Stimulated activated CD4-positive, alpha-beta T cell treated with anti-CD3 and anti-CD28 coated beads, TNF-alpha, amount 100 ng/mL, for 24 hours (primary cell): ENCODE data around the gene SLC2A9.

ENCODE experiments used
- DNase-seq, 3 experiments: peaks; one replicate each; pipeline ENCODE4 v3.0.0-alpha.2; 2020; ENCODE audit warnings: low read depth in 3 of 3

The SLC2A9 gene

GRCh38 chr4:10019521-10020051, 1.7 kb downstream of the SLC2A9 start:
- no peak for DNase-seq

DNA sequence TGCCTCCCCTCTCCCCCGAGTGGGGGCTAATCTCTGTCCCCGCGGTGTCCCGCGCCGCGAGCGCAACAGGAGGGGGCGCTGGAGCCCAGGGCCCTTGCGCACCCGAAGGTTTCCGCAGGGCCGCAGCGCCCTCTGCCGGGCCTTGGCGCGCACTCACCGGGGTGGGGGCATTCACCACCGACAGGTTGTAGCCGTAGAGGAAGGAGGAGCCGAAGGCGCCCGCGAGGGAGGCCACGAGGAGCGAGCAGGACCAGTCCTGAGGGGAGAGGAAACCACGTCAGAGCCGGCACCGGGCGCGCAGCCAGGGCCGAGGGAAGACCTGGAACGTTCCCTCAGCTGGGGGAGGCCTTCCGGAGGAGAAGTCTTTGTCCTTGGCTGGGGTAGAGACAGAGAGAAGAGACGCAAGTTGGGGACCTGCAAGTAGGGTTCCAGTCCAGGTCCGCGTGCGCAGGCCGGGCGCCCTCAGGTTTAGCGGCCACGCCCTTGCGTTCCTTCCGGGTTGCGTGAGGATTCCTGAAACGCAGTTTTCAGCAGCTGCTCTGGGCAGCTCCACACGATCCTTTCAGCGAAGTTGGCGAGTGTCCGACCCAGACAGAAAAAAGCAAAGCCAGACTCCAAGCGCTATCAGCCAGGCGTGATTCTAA, 2.4 kb downstream of the SLC2A9 start:
- peak; percentile 80 to 89 (median 83) for DNase-seq

DNA sequence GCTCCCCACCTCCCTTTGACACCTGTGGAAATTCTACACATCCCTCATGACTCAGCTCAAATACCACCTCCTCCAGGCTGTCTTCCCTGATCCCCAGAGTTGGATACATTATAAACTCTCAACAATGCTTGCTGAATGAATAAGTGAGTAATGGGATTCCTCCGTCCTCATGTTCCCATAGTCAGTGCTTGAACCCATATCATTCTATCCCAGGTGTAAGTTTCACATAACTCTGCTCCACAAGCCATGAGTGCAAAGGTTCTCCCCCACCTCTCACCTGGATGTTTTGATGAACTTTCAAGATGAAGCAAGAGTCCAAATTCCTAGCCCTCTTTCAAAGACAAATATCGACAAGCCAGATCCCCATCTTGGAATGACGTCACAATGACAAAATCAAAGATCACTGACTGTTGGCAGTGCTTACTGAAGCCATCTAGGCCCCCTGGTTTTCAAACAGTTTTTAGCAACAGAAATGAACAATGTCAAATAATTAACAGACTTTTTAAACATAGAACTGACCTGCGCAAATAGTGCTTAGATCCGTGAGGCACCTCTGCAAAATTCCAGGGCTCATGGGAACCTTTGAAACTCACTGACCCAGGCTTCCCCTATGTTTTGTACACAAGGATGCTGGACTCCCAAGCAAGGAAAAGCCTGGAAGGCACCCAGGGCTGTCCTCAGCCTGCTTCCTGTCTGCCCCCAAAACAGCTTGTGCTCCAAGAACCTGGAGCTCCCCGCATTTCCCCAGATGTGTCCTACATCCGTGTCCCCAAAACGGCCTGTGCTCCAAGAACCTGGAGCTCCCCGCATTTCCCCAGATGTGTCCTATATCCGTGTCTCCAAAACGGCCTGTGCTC, 4.0 kb downstream of the SLC2A9 start:
- DNase-seq = no peak

DNA sequence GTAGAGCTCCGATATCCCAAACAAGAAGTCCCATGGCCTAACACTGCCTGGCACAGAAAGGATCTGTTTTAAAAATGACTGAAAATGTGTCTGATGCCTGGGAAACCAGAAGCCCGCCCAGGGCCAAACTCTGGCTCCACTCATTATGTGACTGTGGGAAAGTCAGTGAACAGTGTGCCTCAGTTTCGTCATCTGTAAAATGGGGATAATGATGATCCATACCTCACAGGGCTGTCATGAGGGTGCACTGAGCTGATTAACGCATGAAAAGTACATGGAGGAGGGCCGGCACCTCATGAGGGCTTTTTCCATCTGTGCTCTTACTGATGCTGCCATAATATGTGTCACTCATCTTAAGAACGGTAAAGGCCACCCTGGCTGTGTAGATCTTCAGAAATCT, 5.1 kb downstream of the SLC2A9 start:
- no peak for DNase-seq

- DNase-seq = peak in 1 of 3 experiments; percentile 12
Measured at GRCh38 chr4:10015140-10015753, 6.0 kb downstream of the SLC2A9 start.

DNA sequence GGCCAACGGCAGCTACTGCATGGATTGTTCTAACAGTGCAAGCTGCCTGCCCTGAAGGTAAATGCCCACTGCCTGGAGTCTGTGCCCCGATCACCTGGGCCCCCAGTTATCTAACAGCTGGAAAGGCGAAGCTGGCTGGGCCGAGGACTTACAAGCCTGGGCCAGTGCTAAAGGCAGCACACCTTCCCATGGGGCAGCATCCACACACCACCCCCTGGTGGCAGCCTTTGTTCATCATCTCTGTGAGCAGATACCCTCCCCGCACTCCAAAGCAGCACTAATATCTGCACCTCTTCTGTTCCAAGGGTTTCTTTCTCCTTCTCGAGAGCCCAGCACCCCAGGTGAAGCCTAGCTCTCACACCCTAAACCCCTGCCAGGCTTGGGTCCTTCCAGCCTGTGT, 7.6 kb downstream of the SLC2A9 start:
- peak in 1 of 3 experiments; percentile 21 for DNase-seq

DNA sequence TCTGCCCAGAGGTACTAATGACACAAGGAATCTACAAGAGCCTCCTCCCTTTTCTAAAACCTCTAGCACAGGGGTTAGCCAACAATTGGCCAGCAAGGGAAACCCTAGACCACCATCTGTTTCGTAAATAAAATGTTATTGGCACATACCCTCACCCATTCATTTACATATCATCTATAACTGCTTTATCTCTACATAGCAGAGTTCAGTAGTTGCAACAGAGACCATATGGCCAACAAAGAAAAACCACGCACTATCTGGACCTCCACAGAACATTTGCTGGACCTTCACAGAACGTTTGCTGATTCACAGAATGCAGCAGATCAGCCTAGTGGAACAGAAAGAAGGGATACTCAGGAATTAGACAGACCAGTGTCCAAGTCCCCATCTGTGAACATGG, 9.4 kb downstream of the SLC2A9 start:
- DNase-seq = no peak

GRCh38 chr4:10011277-10011676, 10.0 kb downstream of the SLC2A9 start:
- DNase-seq = no peak

DNA sequence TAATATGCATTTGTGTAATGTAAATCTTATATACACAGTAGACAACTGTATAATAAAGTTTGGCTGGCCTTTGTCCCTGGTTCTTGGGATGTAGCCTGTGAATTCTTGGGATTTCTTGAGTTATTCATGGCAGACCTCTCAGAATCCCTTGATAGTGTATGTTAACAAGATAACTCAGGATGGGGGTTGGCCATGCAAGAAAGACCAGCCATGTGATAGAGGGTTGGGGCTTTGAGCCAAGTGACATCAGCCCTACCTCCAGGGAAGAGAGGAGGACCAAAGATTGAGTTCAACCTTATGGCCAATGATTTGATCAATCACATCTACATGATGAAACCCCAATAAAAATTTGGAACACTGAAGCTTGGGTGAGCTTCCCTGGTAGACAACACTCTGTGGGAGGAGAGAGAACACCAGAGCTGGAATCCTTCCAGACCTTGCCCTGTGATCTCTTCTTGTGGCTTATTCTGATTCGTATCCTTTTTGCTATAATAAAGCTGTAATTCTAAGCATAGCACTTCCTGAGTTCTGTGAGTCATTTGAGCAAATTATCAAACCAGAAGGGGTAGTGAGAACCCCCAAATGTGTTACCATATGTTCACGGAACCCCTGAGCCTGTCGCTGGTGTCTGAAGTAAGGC, 11.3 kb downstream of the SLC2A9 start:
- no peak for DNase-seq

DNA sequence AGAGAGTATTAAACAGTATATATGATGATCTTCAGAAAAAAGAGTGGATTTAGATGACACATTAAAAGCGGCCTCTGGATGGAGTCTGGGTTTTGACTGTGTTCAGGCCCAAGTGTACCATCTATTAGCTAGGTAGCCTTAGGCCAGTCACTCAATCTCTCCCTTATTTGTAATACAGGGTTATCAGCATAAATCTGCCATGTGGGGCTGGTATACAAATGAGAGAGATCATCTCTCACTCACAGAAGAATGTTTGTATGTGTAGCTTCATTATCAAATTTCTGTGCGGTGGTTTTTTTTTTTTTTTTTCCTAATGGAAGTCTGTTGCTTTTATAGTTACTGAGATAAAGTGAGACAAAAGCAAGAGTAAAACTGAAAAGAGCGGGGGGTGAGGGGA, 12.7 kb downstream of the SLC2A9 start:
- no peak for DNase-seq

- no peak for DNase-seq
Measured at GRCh38 chr4:10007793-10008608, 13.3 kb downstream of the SLC2A9 start.

GRCh38 chr4:10007436-10007740, 13.9 kb downstream of the SLC2A9 start:
- no peak for DNase-seq

DNA sequence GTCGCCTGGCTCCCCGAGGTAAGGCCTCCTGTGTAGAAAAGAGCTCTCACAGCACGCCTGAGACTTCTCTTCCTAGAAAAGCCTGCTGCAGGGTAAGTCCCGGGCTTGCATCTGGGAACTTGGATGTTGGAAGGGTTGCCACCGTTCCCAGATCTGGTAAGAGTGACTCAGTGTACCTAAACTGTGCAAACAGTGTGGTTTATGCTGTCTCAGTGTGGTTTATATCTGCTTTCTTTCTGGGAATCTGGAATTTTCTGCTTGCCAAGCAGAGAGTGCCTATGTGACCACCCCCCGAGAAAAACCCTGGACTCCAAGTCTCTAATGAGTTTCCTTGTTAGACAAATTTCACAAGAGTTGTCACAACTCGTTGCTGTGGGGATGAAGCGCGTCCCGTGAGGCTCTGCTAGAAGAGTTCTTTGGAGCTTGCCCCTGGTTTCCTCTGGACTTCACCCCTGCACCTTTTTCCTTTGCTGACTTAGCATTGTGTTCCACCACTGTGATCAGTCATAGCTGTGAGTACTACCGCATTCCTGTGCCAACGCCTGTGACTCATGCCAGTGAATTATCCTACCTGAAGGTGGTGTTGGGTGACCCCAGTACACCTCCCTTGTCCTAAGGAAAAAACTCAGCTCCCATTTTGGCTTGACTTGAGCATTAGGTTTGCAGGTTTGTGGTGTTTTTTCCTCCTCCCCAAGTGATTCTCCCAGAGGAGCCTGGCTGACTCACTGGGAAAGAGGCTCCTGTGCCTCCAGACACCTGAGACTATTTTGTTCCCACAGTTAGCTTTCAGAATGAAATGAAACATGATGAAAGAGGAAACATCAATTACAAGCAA, 14.5 kb downstream of the SLC2A9 start:
- DNase-seq = no peak

DNA sequence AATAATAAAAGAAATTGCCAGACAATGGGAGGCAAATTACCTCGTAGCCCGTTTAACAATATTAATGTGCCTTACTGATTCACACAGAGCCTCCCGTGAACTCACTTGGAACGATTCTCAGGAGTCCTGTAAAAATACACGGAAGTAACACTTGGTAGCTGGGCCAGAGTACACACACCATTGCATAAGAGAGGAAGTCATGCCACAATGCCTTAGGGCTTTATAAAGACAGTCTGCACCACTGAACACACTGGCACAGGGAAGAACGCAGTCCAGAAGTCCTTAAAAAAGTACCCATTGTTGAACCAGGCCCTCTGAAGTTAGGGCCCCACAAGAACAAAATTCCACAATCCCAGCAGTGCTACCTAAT, 15.1 kb downstream of the SLC2A9 start:
- no peak for DNase-seq

DNA sequence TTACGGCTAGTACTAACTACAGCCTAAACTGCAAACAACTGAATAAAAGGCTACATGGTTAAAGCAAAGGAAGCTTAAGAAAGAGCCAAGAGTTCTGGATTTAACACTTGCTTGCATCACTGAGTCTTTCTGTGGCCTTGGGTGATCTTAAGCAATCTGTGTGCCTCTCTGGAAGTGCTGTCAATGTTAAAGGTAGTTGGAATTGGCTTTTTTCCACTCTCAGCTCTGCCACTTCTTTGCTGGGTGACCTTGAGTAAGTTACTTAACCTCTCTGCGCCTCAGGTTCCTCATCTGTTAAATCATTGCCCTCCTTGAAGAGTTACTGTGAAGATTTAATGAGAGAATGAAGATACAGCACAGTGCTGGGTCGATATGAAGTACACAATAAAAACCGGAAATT, 15.7 kb downstream of the SLC2A9 start:
- DNase-seq = no peak

DNA sequence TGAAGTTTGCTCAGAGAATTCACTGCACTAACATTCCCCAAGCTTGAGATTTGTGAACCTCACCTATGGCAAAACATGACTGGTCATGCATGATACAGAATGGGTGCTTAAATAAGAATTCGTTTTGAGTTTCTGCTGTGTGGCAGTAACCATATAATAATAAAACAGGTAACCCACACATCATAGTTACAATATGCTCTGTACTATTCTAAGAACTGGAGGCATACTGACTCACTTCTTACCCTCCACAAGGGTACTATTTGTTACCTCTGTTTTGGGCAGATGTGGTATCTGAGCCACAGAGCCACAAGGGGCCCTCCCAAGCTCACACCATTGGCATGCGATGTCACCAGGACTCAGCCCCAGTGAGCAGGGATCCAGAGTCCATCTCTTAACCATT, 17.6 kb downstream of the SLC2A9 start:
- DNase-seq = no peak

DNA sequence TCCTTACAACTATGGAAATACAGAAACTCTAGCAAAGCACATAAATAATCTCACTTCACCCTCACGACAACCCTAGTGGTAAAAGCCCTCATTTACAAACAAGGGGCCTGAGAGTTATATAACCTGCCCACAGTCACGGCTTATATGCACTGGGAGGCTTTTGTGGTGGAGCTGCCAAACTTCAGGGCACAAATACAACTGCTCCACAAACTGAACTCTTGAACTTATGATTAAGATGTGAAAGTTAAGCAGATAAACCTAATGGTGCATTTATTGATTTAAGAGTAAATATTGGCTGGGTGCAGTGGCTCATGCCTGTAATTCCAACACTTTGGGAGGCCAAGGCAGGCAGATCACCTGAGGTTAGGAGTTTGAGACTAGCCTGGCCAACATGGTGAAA, 19.0 kb downstream of the SLC2A9 start:
- DNase-seq = no peak

- DNase-seq = no peak
Measured at GRCh38 chr4:10001757-10002156, 19.5 kb downstream of the SLC2A9 start.

GRCh38 chr4:9999956-10000561, 21.2 kb downstream of the SLC2A9 start:
- no peak for DNase-seq

GRCh38 chr4:9997886-9998285, 23.4 kb downstream of the SLC2A9 start:
- no peak for DNase-seq
